HL-60 (cell line): ENCODE results near the gene ALG8.
"Not testable (repeated sequence)": the region's sequence is repeated elsewhere in the genome, so short reads cannot be mapped to it uniquely, and the experiment has no call there.

Experiments used
- DNase-seq, 2 experiments: peaks; one replicate each; pipeline ENCODE4 v3.0.0-alpha.2; 2010 to 2020; ENCODE audit warnings: low read depth in 1 of 2, low spot score in 1 of 2
- H3K27ac ChIP-seq: fragments of 250-450 bp; sonication (Bioruptor Pico); replicated peaks from 2 replicates; pipeline ENCODE4 v1.5.1; 2020; ENCODE audit warnings: mild to moderate bottlenecking, moderate library complexity
- H3K27me3 ChIP-seq: fragments of 250-450 bp; sonication (Bioruptor Pico); 2 replicates; pipeline ENCODE4 v1.5.1; 2021; ENCODE audit warnings: mild to moderate bottlenecking, moderate library complexity; ENCODE audit not compliant: insufficient read depth, poor library complexity, severe bottlenecking
- H3K4me3 ChIP-seq: replicated peaks from 2 replicates; pipeline ENCODE4 v1.5.1; 2011; ENCODE audit warnings: mild to moderate bottlenecking, control low read depth, low read length; ENCODE audit not compliant: insufficient read depth
- GABPA ChIP-seq: IDR thresholded peaks from 2 replicates; pipeline ENCODE4 v1.6.1; 2012; ENCODE audit warnings: low read depth
- POLR2AphosphoS5 ChIP-seq: IDR thresholded peaks from 2 replicates; pipeline ENCODE4 v1.6.1; 2012; ENCODE audit warnings: low read depth
- REST ChIP-seq: IDR thresholded peaks from 2 replicates; pipeline ENCODE4 v1.6.1; 2012; ENCODE audit warnings: low read depth; ENCODE audit not compliant: insufficient replicate concordance
- SPI1 ChIP-seq: IDR thresholded peaks from 2 replicates; pipeline ENCODE4 v1.6.1; 2012; ENCODE audit warnings: low read depth, mild to moderate bottlenecking, borderline replicate concordance
- TF ChIP-seq, protein P1 (sequence below): IDR thresholded peaks from one replicate; pipeline ENCODE4 v1.5.1; 2011; ENCODE audit warnings: low read length, control low read depth, inconsistent platforms; ENCODE audit not compliant: insufficient read depth

The ALG8 gene

DNA sequence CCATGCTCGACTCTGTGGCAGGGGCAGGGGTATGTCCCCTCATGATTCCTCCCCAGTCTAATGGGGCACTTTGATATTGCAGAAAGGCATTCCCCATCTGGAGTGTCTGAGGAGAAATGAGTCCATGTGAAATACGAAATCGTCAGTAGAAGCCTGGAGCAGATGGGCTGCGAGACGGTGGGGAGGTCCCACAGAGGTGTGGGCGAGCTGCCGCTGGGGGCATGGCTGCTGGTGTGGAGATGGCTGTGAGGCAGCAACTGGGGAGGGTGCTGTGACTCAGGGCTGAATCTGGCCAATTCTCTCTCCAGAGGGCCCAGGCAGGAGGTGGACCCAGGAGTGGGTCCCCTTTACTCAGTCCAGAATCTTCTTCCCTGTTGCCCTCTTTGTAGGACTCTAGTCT lies 37.8 kb upstream of the ALG8 start:
- Histone ChIP-seq H3K27ac (no peak overlapping the region), H3K27me3 (no peaks in the 10 kb centered on the region), H3K4me3 (no peak overlapping the region)
- DNase-seq: no peak
- no peak for TF ChIP-seq SPI1
- TF ChIP-seq, protein P1, sequence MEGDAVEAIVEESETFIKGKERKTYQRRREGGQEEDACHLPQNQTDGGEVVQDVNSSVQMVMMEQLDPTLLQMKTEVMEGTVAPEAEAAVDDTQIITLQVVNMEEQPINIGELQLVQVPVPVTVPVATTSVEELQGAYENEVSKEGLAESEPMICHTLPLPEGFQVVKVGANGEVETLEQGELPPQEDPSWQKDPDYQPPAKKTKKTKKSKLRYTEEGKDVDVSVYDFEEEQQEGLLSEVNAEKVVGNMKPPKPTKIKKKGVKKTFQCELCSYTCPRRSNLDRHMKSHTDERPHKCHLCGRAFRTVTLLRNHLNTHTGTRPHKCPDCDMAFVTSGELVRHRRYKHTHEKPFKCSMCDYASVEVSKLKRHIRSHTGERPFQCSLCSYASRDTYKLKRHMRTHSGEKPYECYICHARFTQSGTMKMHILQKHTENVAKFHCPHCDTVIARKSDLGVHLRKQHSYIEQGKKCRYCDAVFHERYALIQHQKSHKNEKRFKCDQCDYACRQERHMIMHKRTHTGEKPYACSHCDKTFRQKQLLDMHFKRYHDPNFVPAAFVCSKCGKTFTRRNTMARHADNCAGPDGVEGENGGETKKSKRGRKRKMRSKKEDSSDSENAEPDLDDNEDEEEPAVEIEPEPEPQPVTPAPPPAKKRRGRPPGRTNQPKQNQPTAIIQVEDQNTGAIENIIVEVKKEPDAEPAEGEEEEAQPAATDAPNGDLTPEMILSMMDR: no peak
- TF ChIP-seq POLR2AphosphoS5: no peak
- TF ChIP-seq GABPA: no peak
- TF ChIP-seq REST: no peak

- TF ChIP-seq, protein P1: no peak
- no peak for TF ChIP-seq GABPA
- no peak for TF ChIP-seq POLR2AphosphoS5
- no peak for TF ChIP-seq REST
- no peak for TF ChIP-seq SPI1
- H3K27me3 ChIP-seq: no peaks in the 10 kb centered on the region
- H3K4me3 ChIP-seq: no peak overlapping the region
- no peak for DNase-seq
- H3K27ac ChIP-seq: no peak overlapping the region
Measured at GRCh38 chr11:78176605-78177141, 37.2 kb upstream of the ALG8 start.

GRCh38 chr11:78175862-78176261 lies 36.4 kb upstream of the ALG8 start:
- not testable (repeated sequence) for DNase-seq, H3K27me3 ChIP-seq, H3K27ac ChIP-seq, H3K4me3 ChIP-seq

DNA sequence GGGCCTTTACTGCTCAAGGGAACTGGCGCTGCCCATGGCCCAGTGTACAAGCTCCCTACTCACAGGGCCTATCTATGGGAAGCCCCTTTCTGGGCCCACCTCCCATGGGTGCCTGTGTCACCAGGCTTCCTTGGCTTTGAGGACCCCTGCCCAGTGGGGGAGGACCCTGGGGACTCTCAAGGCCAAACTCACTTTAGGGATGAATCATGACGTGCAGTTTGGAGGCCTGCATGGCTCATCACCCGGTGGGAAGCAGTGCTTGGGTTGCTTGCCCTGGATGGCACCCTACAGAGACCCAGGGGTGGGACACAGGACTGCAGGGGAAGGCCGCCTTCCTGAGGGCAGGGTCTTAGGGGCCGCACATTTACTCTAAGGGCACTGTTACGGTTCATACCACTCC lies 32.5 kb upstream of the ALG8 start:
- H3K4me3 ChIP-seq: no peak overlapping the region
- DNase-seq: no peak

More for the DNA sequence above, 32.5 kb upstream of the ALG8 start:
- no peak for TF ChIP-seq GABPA
- TF ChIP-seq SPI1: no peak
- TF ChIP-seq POLR2AphosphoS5: no peak
- TF ChIP-seq, protein P1: no peak
- no peak for TF ChIP-seq REST
- Histone ChIP-seq H3K27me3 (no peaks in the 10 kb centered on the region), H3K27ac (no peak overlapping the region)
